Tibial artery (tissue), 4 donors: Measurements from ENCODE around the gene SATB2.

Source experiments
- DNase-seq, 2 donors: peaks; one replicate each; pipeline ENCODE4 v3.0.0-alpha.2; 2019
- H3K27ac ChIP-seq, 2 donors: fragments of 200-600 bp; sonication (generic) in 1 of 2; 1 replicate in 1 of 2; 2 replicates in 1 of 2; pipeline ENCODE4 v1.5.1; 2018 to 2019; ENCODE audit warnings: mild to moderate bottlenecking in 1 of 2
- H3K27me3 ChIP-seq, 2 donors: fragments of 200-600 bp; sonication (generic) in 1 of 2; one replicate each; pipeline versions ENCODE4 v1.5.1 to v1.6.0; 2016 to 2019
- H3K36me3 ChIP-seq, 3 donors: fragments of 200-600 bp; sonication (generic) in 2 of 3; one replicate each; pipeline ENCODE4 v1.5.1; 2016 to 2019; ENCODE audit warnings: mild to moderate bottlenecking in 2 of 3
- H3K4me1 ChIP-seq, 4 donors: fragments of 200-600 bp; sonication (generic) in 2 of 4; 1 replicate in 3 of 4; 2 replicates in 1 of 4; pipeline ENCODE4 v1.5.1; 2016 to 2019
- H3K4me3 ChIP-seq, 2 donors: fragments of 200-600 bp; sonication (generic) in 1 of 2; 1 replicate in 1 of 2; 2 replicates in 1 of 2; pipeline ENCODE4 v1.5.1; 2018 to 2019; ENCODE audit warnings: mild to moderate bottlenecking in 2 of 2
- H3K9me3 ChIP-seq, 3 donors: fragments of 200-600 bp; sonication (generic) in 1 of 3; one replicate each; pipeline ENCODE4 v1.5.1; 2016 to 2019
- intact Hi-C: fragments of 100-400 bp; cut with DNase I; formaldehyde crosslinking; loops from one replicate; pipeline ENCODE4 v1.15.0; 2023; ENCODE audit warnings: low total_unique reads
- TF ChIP-seq, protein P1 (sequence below), 2 experiments: fragments of 200-600 bp in 1 of 2; fragments of 450-650 bp in 1 of 2; IDR thresholded peaks; one replicate each; pipeline ENCODE4 v1.5.1; 2017 to 2019; ENCODE audit warnings: antibody characterized with exemption in 2 of 2, mild to moderate bottlenecking in 1 of 2, moderate library complexity in 1 of 2

Gene SATB2

GRCh38 chr2:199477277-199477834, 19.6 kb upstream of the SATB2 start:
- H3K36me3 ChIP-seq: no peaks in the 10 kb centered on the region
- TF ChIP-seq, protein P1, sequence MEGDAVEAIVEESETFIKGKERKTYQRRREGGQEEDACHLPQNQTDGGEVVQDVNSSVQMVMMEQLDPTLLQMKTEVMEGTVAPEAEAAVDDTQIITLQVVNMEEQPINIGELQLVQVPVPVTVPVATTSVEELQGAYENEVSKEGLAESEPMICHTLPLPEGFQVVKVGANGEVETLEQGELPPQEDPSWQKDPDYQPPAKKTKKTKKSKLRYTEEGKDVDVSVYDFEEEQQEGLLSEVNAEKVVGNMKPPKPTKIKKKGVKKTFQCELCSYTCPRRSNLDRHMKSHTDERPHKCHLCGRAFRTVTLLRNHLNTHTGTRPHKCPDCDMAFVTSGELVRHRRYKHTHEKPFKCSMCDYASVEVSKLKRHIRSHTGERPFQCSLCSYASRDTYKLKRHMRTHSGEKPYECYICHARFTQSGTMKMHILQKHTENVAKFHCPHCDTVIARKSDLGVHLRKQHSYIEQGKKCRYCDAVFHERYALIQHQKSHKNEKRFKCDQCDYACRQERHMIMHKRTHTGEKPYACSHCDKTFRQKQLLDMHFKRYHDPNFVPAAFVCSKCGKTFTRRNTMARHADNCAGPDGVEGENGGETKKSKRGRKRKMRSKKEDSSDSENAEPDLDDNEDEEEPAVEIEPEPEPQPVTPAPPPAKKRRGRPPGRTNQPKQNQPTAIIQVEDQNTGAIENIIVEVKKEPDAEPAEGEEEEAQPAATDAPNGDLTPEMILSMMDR (IDR thresholded peaks at IDR 0.05): no peak
- H3K27ac ChIP-seq: no peak overlapping the region
- no peaks in the 10 kb centered on the region for H3K9me3 ChIP-seq
- no peak for DNase-seq
- no peak overlapping the region for H3K4me3 ChIP-seq
- no peaks in the 10 kb centered on the region for H3K4me1 ChIP-seq
- peaks cover 0 to 37% of the 10 kb centered on the region in 2 donors for H3K27me3 ChIP-seq
- intact Hi-C loops: no loop called here

DNA sequence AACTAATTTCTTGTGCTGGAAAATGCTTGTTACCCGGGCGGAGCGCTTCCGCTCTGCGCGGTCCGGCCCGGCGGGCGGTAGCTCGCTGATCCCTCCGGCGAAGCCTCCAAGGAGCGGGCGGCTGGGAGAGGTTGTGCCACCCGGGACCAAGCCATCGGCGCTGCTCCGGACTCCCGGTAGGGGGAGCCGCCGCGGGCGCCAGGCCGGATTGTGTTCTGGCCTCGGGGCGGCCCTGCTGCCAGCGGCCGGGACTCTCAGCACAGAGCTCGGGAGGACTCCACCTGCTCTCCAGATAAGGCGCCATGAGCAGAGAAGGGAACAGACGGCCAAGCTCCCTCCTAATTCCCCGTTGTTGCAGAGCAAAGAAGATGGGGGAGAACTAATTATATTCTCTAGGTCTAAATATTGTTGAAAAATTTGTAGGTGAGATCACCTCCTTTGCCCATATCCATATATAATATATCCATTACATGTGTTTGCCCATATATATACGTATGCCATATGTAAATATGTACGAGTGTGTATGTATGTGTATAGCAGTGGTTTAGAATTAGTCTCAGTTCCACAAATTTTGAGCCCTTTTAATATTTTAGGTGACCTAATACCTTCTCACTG, 13.8 kb upstream of the SATB2 start:
- intact Hi-C loops: no loop called here
- DNase-seq: no peak
- Histone ChIP-seq H3K27me3 (peaks cover 7 to 94% of the 10 kb centered on the region in 2 donors), H3K27ac (no peak overlapping the region), H3K9me3 (no peaks in the 10 kb centered on the region), H3K36me3 (no peaks in the 10 kb centered on the region), H3K4me3 (peak overlapping the region; percentile 13 to 42), H3K4me1 (peaks cover 0 to 33% (median 29%) of the 10 kb centered on the region in 4 donors)
- TF ChIP-seq, protein P1 (IDR thresholded peaks at IDR 0.05): peak; percentile 53 to 77

- Histone ChIP-seq H3K9me3 (no peaks in the 10 kb centered on the region), H3K4me3 (peak overlapping the region; percentile 13 to 42), H3K36me3 (no peaks in the 10 kb centered on the region), H3K4me1 (peaks cover 0 to 33% (median 29%) of the 10 kb centered on the region in 4 donors), H3K27me3 (peaks cover 7 to 99% of the 10 kb centered on the region in 2 donors), H3K27ac (no peak overlapping the region)
- intact Hi-C loops: no loop called here
- no peak for DNase-seq
- TF ChIP-seq, protein P1 (IDR thresholded peaks at IDR 0.05): no peak
These were observed 13.1 kb upstream of the SATB2 start for GRCh38 chr2:199470672-199471442.

DNA sequence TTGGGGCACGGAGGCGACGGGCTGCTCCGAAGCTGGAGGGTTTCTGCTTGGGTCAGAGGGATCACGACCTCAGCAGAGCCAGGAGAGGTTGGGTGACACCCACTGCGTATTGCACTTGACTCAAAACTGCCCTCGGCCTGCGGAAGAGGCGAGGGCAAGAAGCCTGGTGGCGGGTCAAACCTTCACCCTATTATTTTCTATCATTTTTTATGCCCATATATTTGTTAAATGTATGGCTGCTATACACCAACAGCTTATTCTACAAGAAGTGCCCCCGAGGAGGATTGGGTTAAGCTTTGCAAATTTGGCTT, 12.6 kb upstream of the SATB2 start:
- H3K9me3 ChIP-seq: no peaks in the 10 kb centered on the region
- peaks cover 7 to 99% of the 10 kb centered on the region in 2 donors for H3K27me3 ChIP-seq
- H3K4me3 ChIP-seq: no peak overlapping the region
- intact Hi-C loops: no loop called here
- DNase-seq: no peak
- H3K27ac ChIP-seq: no peak overlapping the region
- H3K36me3 ChIP-seq: no peaks in the 10 kb centered on the region
- H3K4me1 ChIP-seq: peaks cover 0 to 33% (median 29%) of the 10 kb centered on the region in 4 donors
- TF ChIP-seq, protein P1 (IDR thresholded peaks at IDR 0.05): no peak

- Histone ChIP-seq H3K27me3 (peaks cover 11 to 99% of the 10 kb centered on the region in 2 donors), H3K36me3 (no peaks in the 10 kb centered on the region), H3K4me1 (peaks cover 0 to 35% (median 30%) of the 10 kb centered on the region in 4 donors), H3K9me3 (no peaks in the 10 kb centered on the region), H3K4me3 (no peak overlapping the region), H3K27ac (no peak overlapping the region)
- intact Hi-C loops: no loop called here
- TF ChIP-seq, protein P1 (IDR thresholded peaks at IDR 0.05): no peak
- no peak for DNase-seq
These were observed 12.0 kb upstream of the SATB2 start for GRCh38 chr2:199469514-199470360.
